ENCODE measurements around the gene CGAS. TPM values are rescaled to one million over a fixed set of nuclear protein-coding genes. Genes with fewer than 3 reads are reported as not detected.
A peak's percentile ranks its signal among the peaks of the same experiment; 100 is the strongest.
"Not testable (repeated sequence)": the region's sequence is repeated elsewhere in the genome, so short reads cannot be mapped to it uniquely, and the experiment has no call there.

CGAS gene
- total and polyA plus RNA-seq, 8 donors, result 0.70 to 2.9 (median 1.2) TPM

DNA sequence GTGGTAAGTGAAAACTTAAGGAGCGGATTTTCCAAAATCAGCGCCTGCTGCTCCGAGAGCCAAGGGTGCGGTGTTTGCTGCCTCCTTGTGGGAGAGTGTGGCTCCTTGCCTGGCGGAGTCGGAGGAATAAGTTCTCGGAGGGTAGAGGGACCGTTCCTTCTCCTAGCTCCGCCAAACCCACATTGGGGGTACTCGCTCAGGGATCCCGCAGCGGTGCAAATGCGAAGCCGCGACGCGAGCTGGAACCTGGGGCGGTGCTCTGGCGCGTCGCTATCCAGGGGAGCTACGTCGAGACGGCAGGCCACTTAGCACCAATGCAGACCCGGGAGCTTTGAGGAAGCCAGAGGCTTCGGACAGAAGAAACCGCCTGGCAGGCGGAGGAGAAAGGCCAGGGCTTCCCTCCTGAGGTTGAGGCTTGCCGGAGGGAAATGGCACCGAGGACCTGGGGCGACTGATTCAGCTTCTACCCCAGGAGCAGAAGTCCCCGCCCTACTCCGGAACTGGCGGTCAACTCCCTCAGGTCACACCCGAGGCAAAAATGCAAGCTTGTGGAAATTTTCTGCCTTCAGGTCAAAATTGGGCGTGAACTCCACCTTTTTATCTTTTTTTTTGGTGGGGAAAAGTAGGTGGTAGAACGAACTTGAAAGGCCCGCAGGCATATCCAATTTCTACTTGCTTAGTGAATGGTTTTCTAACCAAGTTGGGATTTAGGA lies 63.1 kb downstream of the CGAS start:
- peak overlapping the region in 3 of 4 donors; percentile 17 to 22 (median 19) for H3K27ac ChIP-seq
- 1 to 2% methylated on average over 37 to 38 of the region's 38 CpGs for WGBS, 2 donors
- DNase-seq, result peak; percentile 18 to 69 (median 48)

GRCh38 chr6:73388433-73388799 lies 63.7 kb downstream of the CGAS start:
- Histone ChIP-seq H3K36me3 (no peaks in the 10 kb centered on the region), H3K9me3 (no peaks in the 10 kb centered on the region), H3K4me1 (no peaks in the 10 kb centered on the region), H3K27ac (peak overlapping the region in 1 of 4 donors; percentile 17), H3K27me3 (no peaks in the 10 kb centered on the region), H3K4me3 (peak overlapping the region in 3 of 4 donors; percentile 26 to 52 (median 47))
- no peak for TF ChIP-seq CTCF (IDR thresholded peaks at IDR 0.05)
- FAIRE-seq (no peak), DNase-seq (no peak), ATAC-seq (peak; percentile 15 to 51 (median 46))
- intact Hi-C loops (cut with DNase I), result no loop called here
- WGBS, 2 donors, result 28 to 37% methylated on average over 4 of the region's 4 CpGs

More for the DNA sequence above, 63.1 kb downstream of the CGAS start:
- no peaks in the 10 kb centered on the region for H3K27me3 ChIP-seq
- H3K4me1 ChIP-seq, result no peaks in the 10 kb centered on the region
- FAIRE-seq, result no peak
- intact Hi-C loops (cut with DNase I), result no loop called here
- peak; percentile 78 to 91 (median 90) for ATAC-seq
- no peaks in the 10 kb centered on the region for H3K9me3 ChIP-seq
- H3K36me3 ChIP-seq, result no peaks in the 10 kb centered on the region
- TF ChIP-seq CTCF (IDR thresholded peaks at IDR 0.05), result peak in 2 of 4 donors; percentile 33
- peak overlapping the region; percentile 26 to 52 (median 38) for H3K4me3 ChIP-seq

- H3K27ac ChIP-seq, result no peak overlapping the region
- TF ChIP-seq CTCF (IDR thresholded peaks at IDR 0.05), result no peak
- FAIRE-seq, result no peak
These were observed 69.5 kb downstream of the CGAS start for GRCh38 chr6:73382462-73383113.

GRCh38 chr6:73381531-73381930 lies 70.6 kb downstream of the CGAS start:
- 81 to 93% methylated on average over 10 of the region's 10 CpGs for WGBS, 2 donors
- FAIRE-seq; ATAC-seq; H3K9me3 ChIP-seq; H3K27ac ChIP-seq; H3K36me3 ChIP-seq; H3K4me3 ChIP-seq; H3K4me1 ChIP-seq; intact Hi-C loops (cut with DNase I); H3K27me3 ChIP-seq; DNase-seq: not testable (repeated sequence)

More at GRCh38 chr6:73382462-73383113, 69.5 kb downstream of the CGAS start:
- Histone ChIP-seq H3K27me3 (no peaks in the 10 kb centered on the region), H3K36me3 (no peaks in the 10 kb centered on the region), H3K9me3 (no peaks in the 10 kb centered on the region), H3K4me1 (no peaks in the 10 kb centered on the region), H3K4me3 (no peak overlapping the region)
- intact Hi-C loops (cut with DNase I), result no loop called here
- DNase-seq (no peak), ATAC-seq (no peak)
- WGBS, 2 donors, result 84 to 88% methylated on average over 6 of the region's 6 CpGs

DNA sequence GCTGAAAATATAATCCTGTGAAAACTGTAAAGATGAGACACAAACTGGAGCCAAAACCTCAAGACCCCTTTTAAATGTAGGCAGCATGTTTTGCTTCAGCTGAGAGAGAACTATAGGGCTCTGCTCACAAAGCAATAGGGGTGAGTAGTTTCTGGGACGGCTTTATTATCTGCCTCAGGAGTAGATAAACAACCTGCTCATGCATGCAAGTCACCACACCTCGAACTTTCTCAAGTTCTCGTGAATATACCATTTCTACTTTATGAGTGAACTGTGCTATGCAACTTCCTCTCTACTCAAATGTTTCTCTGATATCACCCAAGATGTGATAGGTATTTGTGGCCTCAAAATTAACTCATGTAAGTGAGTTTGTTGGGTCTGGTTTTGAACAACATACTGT lies 74.9 kb downstream of the CGAS start:
- Histone ChIP-seq H3K36me3 (no peaks in the 10 kb centered on the region), H3K9me3 (no peaks in the 10 kb centered on the region), H3K4me1 (no peaks in the 10 kb centered on the region), H3K27me3 (no peaks in the 10 kb centered on the region), H3K27ac (no peak overlapping the region), H3K4me3 (no peak overlapping the region)
- FAIRE-seq (no peak), DNase-seq (no peak), ATAC-seq (no peak)
- intact Hi-C loops (cut with DNase I), result no loop called here
- TF ChIP-seq CTCF (IDR thresholded peaks at IDR 0.05), result no peak
- WGBS, 2 donors, result 41% methylated on average over 3 of the region's 3 CpGs
